Body of pancreas (tissue), 4 donors: ENCODE measurements around the gene ARAP1. TPM values are rescaled to one million over a fixed set of nuclear protein-coding genes. Genes with fewer than 3 reads are reported as not detected.
A peak's percentile ranks its signal among the peaks of the same experiment; 100 is the strongest.

Experiments
- ATAC-seq: fragments of 150-250 bp; one replicate; pipeline ENCODE4 v1.9.1; 2016
- DNase-seq, 4 donors: peaks; one replicate each; pipeline ENCODE4 v3.0.0-alpha.2; 2019
- H3K27ac ChIP-seq, 4 donors: fragments of 200-600 bp; sonication (generic); 1 replicate in 3 of 4; 2 replicates in 1 of 4; pipeline versions ENCODE4 v1.5.1 to v1.6.1; 2016 to 2019; ENCODE audit warnings: mild to moderate bottlenecking in 1 of 4, mixed read lengths in 1 of 4, moderate library complexity in 1 of 4
- H3K27me3 ChIP-seq, 2 donors: fragments of 200-600 bp; sonication (generic); one replicate each; pipeline ENCODE4 v1.6.0; 2016; ENCODE audit warnings: mild to moderate bottlenecking in 1 of 2
- H3K36me3 ChIP-seq, 2 donors: fragments of 200-600 bp; sonication (generic); replicated peaks in 1 of 2; 2 replicates each; pipeline ENCODE4 v1.5.1; 2016; ENCODE audit warnings: low read depth in 2 of 2; ENCODE audit not compliant: insufficient read depth in 1 of 2
- H3K4me1 ChIP-seq: fragments of 200-600 bp; sonication (generic); one replicate; pipeline ENCODE4 v1.6.0; 2016
- H3K4me3 ChIP-seq, 2 donors: fragments of 200-600 bp; sonication (generic); 1 replicate in 1 of 2; 2 replicates in 1 of 2; pipeline ENCODE4 v1.5.1; 2016 to 2019
- H3K9me3 ChIP-seq, 3 donors: fragments of 200-600 bp; sonication (generic); 1 replicate in 2 of 3; 2 replicates in 1 of 3; pipeline ENCODE4 v1.5.1; 2016
- POLR2A ChIP-seq, 3 donors: fragments of 450-650 bp; IDR thresholded peaks; one replicate each; pipeline ENCODE4 v1.6.1; 2016; ENCODE audit warnings: antibody characterized with exemption in 3 of 3, mild to moderate bottlenecking in 2 of 3
- WGBS, 2 donors: methylation state at CpG; one replicate each; pipeline ENCODE4 v1.1.5; 2017; 5-methylcytosine and 5-hydroxymethylcytosine counted together
- intact Hi-C: fragments of 100-400 bp; cut with DNase I; formaldehyde crosslinking; loops from one replicate; pipeline ENCODE4 v1.15.1; 2023
- total RNA-seq, 2 donors: library from RNA; depleted of rRNA; stranded (reverse); fragments of >200 nt; gene quantifications; one replicate each; pipeline ENCODE4 v1.1.0, GENCODE V29; 2016
- TF ChIP-seq, protein P1 (sequence below), 7 experiments: fragments of 450-650 bp in 4 of 7; fragments of 200-600 bp in 3 of 7; sonication (generic) in 3 of 7; IDR thresholded peaks; one replicate each; pipeline ENCODE4 v1.5.1; 2016 to 2019; ENCODE audit warnings: antibody characterized with exemption in 7 of 7

The ARAP1 gene
- total RNA-seq, 2 donors from 2014 or later, result 63.3 to 208 TPM

DNA sequence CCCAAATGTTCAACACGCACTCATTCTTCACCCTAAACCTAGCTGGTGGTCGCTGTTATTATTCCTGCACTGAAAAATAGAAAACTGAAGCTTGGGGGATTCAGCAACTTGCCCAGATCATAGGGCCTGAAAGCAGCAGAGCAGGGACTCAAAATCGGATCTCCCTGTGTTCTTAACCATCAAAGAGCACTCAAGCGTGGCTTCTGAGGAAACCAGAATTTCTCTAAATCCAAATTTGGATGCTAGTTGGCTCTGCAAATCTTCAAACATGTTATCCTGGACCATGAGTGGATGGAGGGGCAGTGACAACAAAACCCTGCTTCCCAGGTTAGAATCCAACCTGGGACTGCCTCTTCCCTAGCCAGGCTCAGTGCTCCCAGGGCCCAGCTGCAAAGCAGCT is 11.6 kb upstream of the ARAP1 start:
- intact Hi-C loops, result no loop called here
- 85 to 88% methylated on average over 4 of the region's 4 CpGs for WGBS, 2 donors
- Histone ChIP-seq H3K36me3 (peaks cover 0 to 3% of the 10 kb centered on the region in 2 donors), H3K27ac (peak overlapping the region in 1 of 4 donors; percentile 12), H3K27me3 (no peaks in the 10 kb centered on the region), H3K4me3 (no peak overlapping the region), H3K9me3 (no peaks in the 10 kb centered on the region), H3K4me1 (peaks cover 51% of the 10 kb centered on the region)
- no peak for DNase-seq
- TF ChIP-seq, protein P1, sequence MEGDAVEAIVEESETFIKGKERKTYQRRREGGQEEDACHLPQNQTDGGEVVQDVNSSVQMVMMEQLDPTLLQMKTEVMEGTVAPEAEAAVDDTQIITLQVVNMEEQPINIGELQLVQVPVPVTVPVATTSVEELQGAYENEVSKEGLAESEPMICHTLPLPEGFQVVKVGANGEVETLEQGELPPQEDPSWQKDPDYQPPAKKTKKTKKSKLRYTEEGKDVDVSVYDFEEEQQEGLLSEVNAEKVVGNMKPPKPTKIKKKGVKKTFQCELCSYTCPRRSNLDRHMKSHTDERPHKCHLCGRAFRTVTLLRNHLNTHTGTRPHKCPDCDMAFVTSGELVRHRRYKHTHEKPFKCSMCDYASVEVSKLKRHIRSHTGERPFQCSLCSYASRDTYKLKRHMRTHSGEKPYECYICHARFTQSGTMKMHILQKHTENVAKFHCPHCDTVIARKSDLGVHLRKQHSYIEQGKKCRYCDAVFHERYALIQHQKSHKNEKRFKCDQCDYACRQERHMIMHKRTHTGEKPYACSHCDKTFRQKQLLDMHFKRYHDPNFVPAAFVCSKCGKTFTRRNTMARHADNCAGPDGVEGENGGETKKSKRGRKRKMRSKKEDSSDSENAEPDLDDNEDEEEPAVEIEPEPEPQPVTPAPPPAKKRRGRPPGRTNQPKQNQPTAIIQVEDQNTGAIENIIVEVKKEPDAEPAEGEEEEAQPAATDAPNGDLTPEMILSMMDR (IDR thresholded peaks at IDR 0.05), result no peak
- no peak for TF ChIP-seq POLR2A (IDR thresholded peaks at IDR 0.05)
- no peak for ATAC-seq

DNA sequence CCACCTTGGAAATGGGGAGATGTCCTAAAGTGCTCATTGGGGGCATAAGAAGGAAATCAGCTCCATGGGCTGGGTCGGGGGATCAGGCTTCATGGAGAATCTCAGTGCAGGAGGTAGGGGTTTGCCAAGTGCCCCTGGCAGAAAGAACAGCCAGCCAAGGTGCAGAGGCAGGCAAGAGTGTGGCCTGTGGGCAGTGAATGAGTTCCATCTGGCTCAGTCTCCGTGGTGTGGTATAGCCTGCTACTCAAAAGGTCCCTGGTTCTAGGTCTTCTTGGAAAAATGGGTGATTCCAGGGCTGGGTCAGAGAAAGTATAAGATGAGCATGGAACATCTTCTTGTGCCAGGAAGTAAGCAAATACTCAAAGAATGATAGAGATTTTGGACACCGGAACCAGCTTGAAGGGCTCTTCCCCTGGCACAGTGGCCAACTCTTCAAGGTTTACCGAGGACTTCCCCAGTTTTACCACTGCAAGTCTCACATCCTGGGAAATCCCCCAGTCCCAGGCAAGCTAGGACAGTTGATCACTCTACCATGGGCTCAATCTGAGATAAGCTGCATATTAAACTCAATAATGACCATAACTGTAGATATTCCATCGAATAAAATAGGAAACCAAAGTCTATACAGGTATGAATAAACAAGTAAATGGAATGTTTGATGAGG is 10.6 kb upstream of the ARAP1 start:
- TF ChIP-seq, protein P1 (IDR thresholded peaks at IDR 0.05), result no peak
- no peak for TF ChIP-seq POLR2A (IDR thresholded peaks at IDR 0.05)
- DNase-seq, result no peak
- ATAC-seq, result no peak
- no peak overlapping the region for H3K4me3 ChIP-seq
- H3K36me3 ChIP-seq, result peaks cover 0 to 11% of the 10 kb centered on the region in 2 donors
- H3K27ac ChIP-seq, result no peak overlapping the region
- H3K4me1 ChIP-seq, result peaks cover 46% of the 10 kb centered on the region
- H3K9me3 ChIP-seq, result no peaks in the 10 kb centered on the region
- H3K27me3 ChIP-seq, result no peaks in the 10 kb centered on the region
- 65 to 68% methylated on average over 5 of the region's 5 CpGs for WGBS, 2 donors
- intact Hi-C loops, result no loop called here

DNA sequence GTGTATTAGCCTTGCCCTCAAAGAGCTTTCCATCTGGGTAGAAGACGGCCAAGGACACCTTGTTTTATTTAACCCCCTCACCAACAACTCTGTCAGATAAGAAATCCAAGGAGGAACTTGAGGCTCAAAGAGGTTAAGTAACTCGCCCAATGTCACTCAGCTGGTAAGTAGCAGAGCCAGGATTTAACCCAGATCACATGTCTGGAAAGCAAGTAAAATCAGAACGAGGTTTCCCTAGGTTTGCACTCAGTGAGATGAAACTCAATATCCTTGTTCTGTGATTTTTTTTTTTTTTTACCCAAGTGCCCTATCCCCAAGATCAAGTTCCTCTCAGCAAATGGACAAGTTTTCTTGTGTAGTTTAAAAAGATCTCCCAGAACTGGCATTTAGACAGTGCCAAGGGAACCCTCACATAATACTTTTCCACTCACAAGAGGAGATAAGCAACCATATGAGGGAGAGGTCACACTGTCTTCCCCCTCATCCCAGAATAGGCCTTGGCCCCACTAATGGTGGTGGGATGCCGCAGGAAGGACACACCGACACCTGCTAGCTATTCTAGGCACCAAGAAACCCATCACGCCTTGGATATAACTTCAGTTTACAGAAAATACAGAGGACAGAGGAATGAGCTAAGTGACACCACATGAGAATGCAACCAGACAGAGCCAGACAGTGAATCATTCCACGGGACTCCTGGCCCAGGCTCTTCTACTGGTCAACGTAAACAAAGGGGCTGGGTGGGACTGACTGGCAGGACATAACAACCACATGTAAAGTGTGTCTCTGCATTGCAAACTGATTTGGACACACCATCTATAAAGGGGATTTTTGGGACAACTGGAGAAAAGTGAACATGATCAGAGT is 8.6 kb upstream of the ARAP1 start:
- 75 to 89% methylated on average over 8 of the region's 8 CpGs for WGBS, 2 donors
- Histone ChIP-seq H3K27me3 (no peaks in the 10 kb centered on the region), H3K4me3 (no peak overlapping the region), H3K27ac (no peak overlapping the region), H3K9me3 (no peaks in the 10 kb centered on the region), H3K4me1 (peaks cover 33% of the 10 kb centered on the region), H3K36me3 (peaks cover 0 to 24% of the 10 kb centered on the region in 2 donors)
- TF ChIP-seq, protein P1 (IDR thresholded peaks at IDR 0.05), result no peak
- no peak for TF ChIP-seq POLR2A (IDR thresholded peaks at IDR 0.05)
- intact Hi-C loops, result no loop called here
- no peak for DNase-seq
- ATAC-seq, result no peak

DNA sequence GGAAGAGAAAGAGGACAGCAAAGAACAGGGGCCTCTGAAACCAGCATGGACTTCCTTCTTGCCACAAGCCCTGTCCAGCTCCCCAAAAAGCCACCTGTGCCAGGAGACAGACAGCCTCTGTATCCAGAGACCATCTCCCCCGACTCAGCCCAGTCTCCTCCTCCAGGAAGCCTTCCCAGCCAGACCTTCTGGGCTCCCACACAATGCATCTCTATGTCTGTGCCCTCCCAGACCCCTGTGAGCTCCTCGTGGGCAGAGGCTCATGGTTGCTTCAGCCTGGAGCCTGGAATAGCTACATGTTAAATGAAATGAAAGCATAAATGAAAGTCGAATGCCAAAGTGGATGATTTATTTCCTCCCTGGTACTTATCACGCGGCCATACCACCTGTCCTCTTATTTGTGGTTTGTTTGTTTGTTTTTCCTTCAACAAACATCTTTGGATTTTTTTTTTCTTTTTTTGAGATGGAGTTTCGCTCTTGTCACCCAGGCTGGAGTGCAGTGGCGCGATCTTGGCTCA is 7.3 kb upstream of the ARAP1 start:
- 65 to 71% methylated on average over 8 of the region's 8 CpGs for WGBS, 2 donors
- Histone ChIP-seq H3K4me1 (peaks cover 33% of the 10 kb centered on the region), H3K4me3 (no peak overlapping the region), H3K27me3 (no peaks in the 10 kb centered on the region), H3K9me3 (no peaks in the 10 kb centered on the region), H3K36me3 (peaks cover 0 to 24% of the 10 kb centered on the region in 2 donors), H3K27ac (peak overlapping the region in 3 of 4 donors; percentile 25 to 53 (median 35))
- intact Hi-C loops, result no loop called here
- no peak for ATAC-seq
- no peak for TF ChIP-seq POLR2A (IDR thresholded peaks at IDR 0.05)
- TF ChIP-seq, protein P1 (IDR thresholded peaks at IDR 0.05), result no peak
- DNase-seq, result no peak
